ENCODE data around the gene GRIN3B.
A peak's percentile ranks its signal among the peaks of the same experiment; 100 is the strongest.

The GRIN3B gene

GRCh38 chr19:1000591-1001537, 645 bp downstream of the GRIN3B start:
- TF ChIP-seq CTCF (IDR thresholded peaks at IDR 0.05; ENCODE audit: low read depth, low read length, missing control alignments), result no peak
- in situ Hi-C loops (cut with HindIII; ENCODE audit: low pct_ligation_motif_present, low sequenced_read_pairs), result no loop called here
- Histone ChIP-seq H3K36me3 (replicated peaks) (no peaks in the 10 kb centered on the region), H3K27me3 (replicated peaks) (peaks cover 48% of the 10 kb centered on the region), H3K27ac (no peak overlapping the region), H3K4me3 (ENCODE audit: low read depth, low read length) (no peak overlapping the region)
- no peak for DNase-seq

- Histone ChIP-seq H3K27me3 (replicated peaks) (peaks cover 40% of the 10 kb centered on the region), H3K36me3 (replicated peaks) (no peaks in the 10 kb centered on the region), H3K4me3 (ENCODE audit: low read depth, low read length) (no peak overlapping the region), H3K27ac (no peak overlapping the region)
- in situ Hi-C loops (cut with HindIII; ENCODE audit: low pct_ligation_motif_present, low sequenced_read_pairs), result no loop called here
- peak; percentile 94 for TF ChIP-seq CTCF (IDR thresholded peaks at IDR 0.05; ENCODE audit: low read depth, low read length, missing control alignments)
- no peak for DNase-seq
Measured at GRCh38 chr19:1001538-1002166, 1.4 kb downstream of the GRIN3B start.

- H3K27me3 ChIP-seq (replicated peaks), result peaks cover 33% of the 10 kb centered on the region
- no peak overlapping the region for H3K4me3 ChIP-seq (ENCODE audit: low read depth, low read length)
- no peak for TF ChIP-seq CTCF (IDR thresholded peaks at IDR 0.05; ENCODE audit: low read depth, low read length, missing control alignments)
- in situ Hi-C loops (cut with HindIII; ENCODE audit: low pct_ligation_motif_present, low sequenced_read_pairs), result no loop called here
- H3K27ac ChIP-seq, result no peak overlapping the region
- H3K36me3 ChIP-seq (replicated peaks), result no peaks in the 10 kb centered on the region
- no peak for DNase-seq
Measured at GRCh38 chr19:1002600-1002999, 2.4 kb downstream of the GRIN3B start.

GRCh38 chr19:1003283-1003682, 3.1 kb downstream of the GRIN3B start:
- TF ChIP-seq CTCF (IDR thresholded peaks at IDR 0.05; ENCODE audit: low read depth, low read length, missing control alignments), result no peak
- Histone ChIP-seq H3K27me3 (replicated peaks) (peaks cover 27% of the 10 kb centered on the region), H3K27ac (no peak overlapping the region), H3K36me3 (replicated peaks) (no peaks in the 10 kb centered on the region), H3K4me3 (ENCODE audit: low read depth, low read length) (no peak overlapping the region)
- no peak for DNase-seq
- in situ Hi-C loops (cut with HindIII; ENCODE audit: low pct_ligation_motif_present, low sequenced_read_pairs), result no loop called here

GRCh38 chr19:1004204-1004802, 4.1 kb downstream of the GRIN3B start:
- H3K27me3 ChIP-seq (replicated peaks), result peaks cover 21% of the 10 kb centered on the region
- H3K4me3 ChIP-seq (ENCODE audit: low read depth, low read length), result no peak overlapping the region
- H3K27ac ChIP-seq, result no peak overlapping the region
- no peak for DNase-seq
- in situ Hi-C loops (cut with HindIII; ENCODE audit: low pct_ligation_motif_present, low sequenced_read_pairs), result no loop called here
- no peak for TF ChIP-seq CTCF (IDR thresholded peaks at IDR 0.05; ENCODE audit: low read depth, low read length, missing control alignments)
- peaks cover 5% of the 10 kb centered on the region for H3K36me3 ChIP-seq (replicated peaks)

Measured in brain microvascular endothelial cell (primary cell).